Karpas-422 (cell line): ENCODE measurements around the gene SHMT1. TPM values are rescaled to one million over a fixed set of nuclear protein-coding genes. Genes with fewer than 3 reads are reported as not detected.
"Not testable (repeated sequence)": the region's sequence is repeated elsewhere in the genome, so short reads cannot be mapped to it uniquely, and the experiment has no call there.

ENCODE experiments used
- DNase-seq: peaks from one replicate; pipeline ENCODE4 v3.0.0-alpha.2; 2015
- H2AFZ ChIP-seq: fragments of 200-600 bp; sonication (generic); 2 replicates; pipeline ENCODE4 v1.6.1; 2014; ENCODE audit warnings: antibody characterized with exemption, low read length, mixed read lengths
- H3K27ac ChIP-seq: fragments of 200-600 bp; sonication (generic); 2 replicates; pipeline ENCODE4 v1.5.1; 2014; ENCODE audit warnings: mild to moderate bottlenecking, low read length, moderate library complexity
- H3K27me3 ChIP-seq: fragments of 200-600 bp; sonication (generic); 2 replicates; pipeline ENCODE4 v1.6.1; 2014; ENCODE audit warnings: low read length, mixed read lengths
- H3K36me3 ChIP-seq: fragments of 200-600 bp; sonication (generic); 2 replicates; pipeline ENCODE4 v1.6.1; 2014; ENCODE audit warnings: low read length, mixed read lengths; ENCODE audit not compliant: insufficient read depth
- H3K4me1 ChIP-seq: fragments of 200-600 bp; sonication (generic); 2 replicates; pipeline ENCODE4 v1.6.1; 2014; ENCODE audit warnings: mild to moderate bottlenecking, low read length, mixed read lengths
- H3K4me2 ChIP-seq: fragments of 200-600 bp; sonication (generic); 2 replicates; pipeline ENCODE4 v1.6.1; 2014; ENCODE audit warnings: low read length, low read depth, mild to moderate bottlenecking; ENCODE audit not compliant: poor library complexity, severe bottlenecking
- H3K4me3 ChIP-seq: fragments of 200-600 bp; sonication (generic); 2 replicates; pipeline ENCODE4 v1.5.1; 2014; ENCODE audit warnings: mild to moderate bottlenecking, antibody characterized with exemption, low read length, mixed read lengths
- H3K79me2 ChIP-seq: fragments of 200-600 bp; sonication (generic); 2 replicates; pipeline ENCODE4 v1.6.1; 2014; ENCODE audit warnings: mild to moderate bottlenecking, low read length, mixed read lengths
- H3K9ac ChIP-seq: fragments of 200-600 bp; sonication (generic); 2 replicates; pipeline ENCODE4 v1.6.0; 2014; ENCODE audit warnings: low read length
- H3K9me2 ChIP-seq: fragments of 200-600 bp; sonication (generic), shearing (Covaris generic); replicated peaks from 2 replicates; pipeline ENCODE4 v1.6.0; 2014; ENCODE audit warnings: mild to moderate bottlenecking, low read length, moderate library complexity; ENCODE audit not compliant: insufficient read depth
- H3K9me3 ChIP-seq: fragments of 300-700, 200-600 bp; sonication (generic); 2 replicates; pipeline ENCODE4 v1.6.1; 2014; ENCODE audit warnings: low read length, mixed read lengths
- H4K20me1 ChIP-seq: fragments of 200-600 bp; sonication (generic); 2 replicates; pipeline ENCODE4 v1.6.1; 2014; ENCODE audit warnings: mild to moderate bottlenecking, antibody characterized with exemption, low read length, low read depth; ENCODE audit not compliant: insufficient read depth
- total RNA-seq: library from RNA; depleted of rRNA; stranded (reverse); fragments of >200 nt; shearing (Covaris generic); gene quantifications from 2 replicates; pipeline ENCODE4 v1.2.3, GENCODE V29; 2014; ENCODE audit warnings: low replicate concordance

Gene SHMT1
- total RNA-seq, 1 experiment from 2014 or later, result 17.7 TPM

- H2AFZ ChIP-seq, H3K4me2 ChIP-seq, H3K9me3 ChIP-seq, H3K4me3 ChIP-seq, H3K4me1 ChIP-seq, H4K20me1 ChIP-seq, H3K27ac ChIP-seq, H3K79me2 ChIP-seq, DNase-seq, H3K9me2 ChIP-seq, H3K9ac ChIP-seq, H3K27me3 ChIP-seq, H3K36me3 ChIP-seq: not testable (repeated sequence)
Measured at GRCh38 chr17:18373181-18373580, 9.8 kb upstream of the SHMT1 start.

GRCh38 chr17:18371455-18371854, 8.1 kb upstream of the SHMT1 start:
- Histone ChIP-seq H3K9me2 (no peaks in the 10 kb centered on the region), H3K4me3 (no peak overlapping the region), H3K27me3 (no peaks in the 10 kb centered on the region), H3K9me3 (no peaks in the 10 kb centered on the region), H3K9ac (no peak overlapping the region), H3K79me2 (no peaks in the 10 kb centered on the region), H4K20me1 (no peaks in the 10 kb centered on the region), H3K4me2 (no peak overlapping the region), H3K36me3 (no peaks in the 10 kb centered on the region), H3K4me1 (no peaks in the 10 kb centered on the region), H3K27ac (no peak overlapping the region), H2AFZ (no peak overlapping the region)
- no peak for DNase-seq

GRCh38 chr17:18370761-18371160, 7.4 kb upstream of the SHMT1 start:
- no peaks in the 10 kb centered on the region for H3K4me1 ChIP-seq
- no peak overlapping the region for H3K27ac ChIP-seq
- no peaks in the 10 kb centered on the region for H3K9me3 ChIP-seq
- no peak overlapping the region for H3K4me2 ChIP-seq
- H4K20me1 ChIP-seq, result no peaks in the 10 kb centered on the region
- H2AFZ ChIP-seq, result no peak overlapping the region
- no peak for DNase-seq
- no peak overlapping the region for H3K9ac ChIP-seq
- H3K27me3 ChIP-seq, result no peaks in the 10 kb centered on the region
- H3K79me2 ChIP-seq, result no peaks in the 10 kb centered on the region
- no peak overlapping the region for H3K4me3 ChIP-seq
- no peaks in the 10 kb centered on the region for H3K36me3 ChIP-seq
- H3K9me2 ChIP-seq, result no peaks in the 10 kb centered on the region

GRCh38 chr17:18368946-18369345, 5.6 kb upstream of the SHMT1 start:
- no peak overlapping the region for H3K9ac ChIP-seq
- H4K20me1 ChIP-seq, result no peaks in the 10 kb centered on the region
- H3K27me3 ChIP-seq, result no peaks in the 10 kb centered on the region
- H3K79me2 ChIP-seq, result no peaks in the 10 kb centered on the region
- no peak overlapping the region for H3K4me3 ChIP-seq
- no peaks in the 10 kb centered on the region for H3K9me2 ChIP-seq
- no peaks in the 10 kb centered on the region for H3K4me1 ChIP-seq
- H2AFZ ChIP-seq, result no peak overlapping the region
- H3K27ac ChIP-seq, result no peak overlapping the region
- H3K36me3 ChIP-seq, result no peaks in the 10 kb centered on the region
- no peak overlapping the region for H3K4me2 ChIP-seq
- no peak for DNase-seq
- H3K9me3 ChIP-seq, result no peaks in the 10 kb centered on the region

- Histone ChIP-seq H2AFZ (no peak overlapping the region), H3K4me2 (peak overlapping the region; percentile 88), H3K9me2 (no peaks in the 10 kb centered on the region), H3K9me3 (no peaks in the 10 kb centered on the region), H3K9ac (no peak overlapping the region), H3K4me3 (peak overlapping the region; percentile 89; the same call in 1 of the 2 replicates), H3K27me3 (no peaks in the 10 kb centered on the region), H3K79me2 (peaks cover 23% of the 10 kb centered on the region), H3K4me1 (peaks cover 12% of the 10 kb centered on the region), H3K36me3 (no peaks in the 10 kb centered on the region), H4K20me1 (no peaks in the 10 kb centered on the region), H3K27ac (no peak overlapping the region)
- no peak for DNase-seq
Measured at GRCh38 chr17:18364166-18364565, 816 bp upstream of the SHMT1 start.

GRCh38 chr17:18362698-18363100, 651 bp downstream of the SHMT1 start:
- Histone ChIP-seq H3K9me3 (no peaks in the 10 kb centered on the region), H3K79me2 (peaks cover 23% of the 10 kb centered on the region), H3K4me2 (peak overlapping the region; percentile 88), H3K36me3 (no peaks in the 10 kb centered on the region), H3K9me2 (no peaks in the 10 kb centered on the region), H3K4me3 (peak overlapping the region; percentile 89), H4K20me1 (no peaks in the 10 kb centered on the region), H3K27ac (peak overlapping the region; percentile 21; the same call in 1 of the 2 replicates), H3K27me3 (no peaks in the 10 kb centered on the region), H3K4me1 (peaks cover 12% of the 10 kb centered on the region), H2AFZ (peak overlapping the region; percentile 88), H3K9ac (peak overlapping the region; percentile 82)
- peak; percentile 80 for DNase-seq

- Histone ChIP-seq H2AFZ (no peak overlapping the region), H3K9me2 (no peaks in the 10 kb centered on the region), H3K27ac (no peak overlapping the region), H3K27me3 (no peaks in the 10 kb centered on the region), H3K4me2 (peak overlapping the region; percentile 88), H3K4me3 (peak overlapping the region; percentile 89), H3K4me1 (peaks cover 12% of the 10 kb centered on the region), H4K20me1 (no peaks in the 10 kb centered on the region), H3K9ac (peak overlapping the region; percentile 82), H3K36me3 (no peaks in the 10 kb centered on the region), H3K79me2 (peaks cover 23% of the 10 kb centered on the region), H3K9me3 (no peaks in the 10 kb centered on the region)
- no peak for DNase-seq
Measured at GRCh38 chr17:18361837-18362697, 1.3 kb downstream of the SHMT1 start.

GRCh38 chr17:18360518-18360917, 2.8 kb downstream of the SHMT1 start:
- H3K9me3 ChIP-seq, result no peaks in the 10 kb centered on the region
- H3K4me3 ChIP-seq, result no peak overlapping the region
- no peak overlapping the region for H3K4me2 ChIP-seq
- no peak overlapping the region for H3K27ac ChIP-seq
- H3K9me2 ChIP-seq, result no peaks in the 10 kb centered on the region
- no peaks in the 10 kb centered on the region for H3K27me3 ChIP-seq
- no peak overlapping the region for H3K9ac ChIP-seq
- H2AFZ ChIP-seq, result no peak overlapping the region
- H3K36me3 ChIP-seq, result no peaks in the 10 kb centered on the region
- H4K20me1 ChIP-seq, result no peaks in the 10 kb centered on the region
- H3K4me1 ChIP-seq, result peaks cover 12% of the 10 kb centered on the region
- DNase-seq, result no peak
- H3K79me2 ChIP-seq, result peaks cover 23% of the 10 kb centered on the region
